ENCODE data around the gene TACC3. TPM values are rescaled to one million over a fixed set of nuclear protein-coding genes. Genes with fewer than 3 reads are reported as not detected.

TACC3 gene
- total and polyA plus RNA-seq, 2 of the 8 experiments (the other 6 are each of a cell fraction or from before 2014, with no cell fraction given): 73.8 to 148 TPM

- H3K27me3 ChIP-seq (replicated peaks in 1 of 4; ENCODE audit: control insufficient read depth in 3 of 4, extremely low read depth in 1 of 4, insufficient read depth in 3 of 4, low read length in 3 of 4): peaks cover 5 to 44% (median 36%) of the 10 kb centered on the region in 4 experiments
- peaks cover 3 to 11% of the 10 kb centered on the region in 2 experiments for H4K20me1 ChIP-seq (replicated peaks in 1 of 2; ENCODE audit: control insufficient read depth in 1 of 2, insufficient read depth in 2 of 2, low read length in 2 of 2)
- no peaks in the 10 kb centered on the region for H3K9me3 ChIP-seq (ENCODE audit: insufficient read depth in 2 of 2, low read depth in 1 of 2, low read length in 1 of 2)
- no peak overlapping the region for H3K9ac ChIP-seq (replicated peaks in 1 of 4; ENCODE audit: extremely low read depth in 1 of 4, low read depth in 3 of 4, low read length in 3 of 4)
- H2BK120ac ChIP-seq (replicated peaks; ENCODE audit: low read depth, low read length): no peak overlapping the region
- H2BK20ac ChIP-seq (ENCODE audit: low read length): 0 out of 2 replicates have a peak overlapping the region, but pooled peaks have one; percentile 48
- peaks cover 6% of the 10 kb centered on the region; the same call in 1 of the 2 replicates for H3K79me1 ChIP-seq (ENCODE audit: low read depth, low read length)
- DNase-seq (ENCODE audit: low read depth in 1 of 2, low spot score in 2 of 2): no peak
- no peak for TF ChIP-seq SIN3A (conservative IDR thresholded peaks at IDR 0.05 in 1 of 2, IDR thresholded peaks at IDR 0.05 in 1 of 2; ENCODE audit: low read depth in 1 of 2, low read length in 2 of 2)
- TF ChIP-seq GABPA (IDR thresholded peaks at IDR 0.05; ENCODE audit: borderline replicate concordance, insufficient read depth, low read length): peak; percentile 55; the same call in 1 of the 2 replicates
- H2BK15ac ChIP-seq (ENCODE audit: low read length): peak overlapping the region; percentile 72; the same call in 1 of the 2 replicates
- peak overlapping the region; percentile 46; the same call in 1 of the 2 replicates for H2AK5ac ChIP-seq (ENCODE audit: low read depth, low read length)
- no peak overlapping the region for H3K4ac ChIP-seq (replicated peaks; ENCODE audit: insufficient read length, low read depth, low read length)
- H4K8ac ChIP-seq (ENCODE audit: extremely low read depth, insufficient read depth, low read length): no peak overlapping the region; the same call in 1 of the 2 replicates
- no peak for FAIRE-seq
- H3K4me1 ChIP-seq (replicated peaks in 1 of 4; ENCODE audit: control insufficient read depth in 3 of 4, insufficient read depth in 4 of 4, low read length in 3 of 4): peaks cover 0 to 19% (median 9%) of the 10 kb centered on the region in 4 experiments; a peak in 6 of 7 replicates
- peaks cover 17% of the 10 kb centered on the region; the same call in 1 of the 2 replicates for H3K23me2 ChIP-seq (ENCODE audit: low read depth, low read length)
- H3K18ac ChIP-seq (ENCODE audit: extremely low read depth, low read length): peak overlapping the region; percentile 71
- no peak overlapping the region for H3K14ac ChIP-seq (ENCODE audit: insufficient read length)
- no peak overlapping the region for H3K23ac ChIP-seq (ENCODE audit: insufficient read length)
- H2BK12ac ChIP-seq (ENCODE audit: low read depth, low read length): peak overlapping the region; percentile 75; the same call in 1 of the 2 replicates
- no peaks in the 10 kb centered on the region; a peak in 1 of 8 replicates for H3K36me3 ChIP-seq (ENCODE audit: control insufficient read depth in 2 of 4, insufficient read depth in 4 of 4, low read length in 3 of 4)
- 23% methylated on average over 21 of the region's 29 CpGs; no CpG with 5 or more reads in 1 of the 2 experiments for WGBS, 2 experiments (ENCODE audit: extremely low coverage in 1 of 2, insufficient coverage in 1 of 2, insufficient read length in 1 of 2, insufficient replicate concordance in 2 of 2, low coverage in 1 of 2, low lambda C conversion rate in 2 of 2, missing lambda C conversion rate in 1 of 2)
- peak overlapping the region; percentile 66 to 72; a peak in 3 of 4 replicates for H3K4me2 ChIP-seq (ENCODE audit: insufficient read depth in 1 of 2, low read depth in 2 of 2, low read length in 2 of 2)
- H4K5ac ChIP-seq (ENCODE audit: insufficient read length, low read depth, low read length): peak overlapping the region; percentile 68
- CTCF ChIA-PET (ENCODE audit: partially characterized antibody): interaction anchor here (0.5 to 71.2 kb wide), 6 partner anchors 10 to 99 kb away, joined by 3 to 2507 read pairs (median 4); no protein-coding TSS in a partner anchor
- H3K4me3 ChIP-seq (ENCODE audit: extremely low read depth in 1 of 4, insufficient read depth in 2 of 4, low read depth in 3 of 4, low read length in 4 of 4): peak overlapping the region; percentile 17 to 58 (median 32); a peak in 6 of 8 replicates
- no peak overlapping the region for H3K27ac ChIP-seq (ENCODE audit: low read depth, low read length)
- no peak overlapping the region for H2BK5ac ChIP-seq (ENCODE audit: low read depth, low read length)
- POLR2A ChIA-PET (ENCODE audit: partially characterized antibody): interaction anchor here (0.7 to 11.0 kb wide), 13 partner anchors 12 to 80 kb away, joined by 3 to 170 read pairs (median 5); partner anchors contain the start of genes SLBP, TACC3 and TMEM129
- peak overlapping the region; percentile 25 for H4K91ac ChIP-seq (replicated peaks; ENCODE audit: insufficient read length, low read length)
- H3K56ac ChIP-seq (replicated peaks; ENCODE audit: insufficient read length, low read depth, low read length): no peak overlapping the region
- peaks cover 0 to 5% of the 10 kb centered on the region in 2 experiments; a peak in 1 of 4 replicates for H3K79me2 ChIP-seq (ENCODE audit: control insufficient read depth in 1 of 2, insufficient read depth in 2 of 2, low read length in 2 of 2)
- H2AFZ ChIP-seq (ENCODE audit: low read length): no peak overlapping the region
Observed at GRCh38 chr4:1792158-1792831, 71.0 kb downstream of the TACC3 start.
